WTC11 (cell line): ENCODE data around the gene LDLRAD4. TPM values are rescaled to one million over a fixed set of nuclear protein-coding genes. Genes with fewer than 3 reads are reported as not detected.

Experiments
- ATAC-seq: fragments of 200-7000 bp; cut with Tn5 transposase; 2 replicates; pipeline ENCODE4 v1.10.0; 2021; ENCODE audit warnings: mild to moderate bottlenecking, moderate library complexity
- CTCF ChIA-PET: fragments of 300-600 bp; sonication (Branson Sonifier 250); formaldehyde crosslinking; loops from one replicate; lab custom pipeline; 2021; ENCODE audit warnings: antibody characterized with exemption; lab: Charles Lee
- POLR2A ChIA-PET: fragments of 350-600 bp; sonication (Branson Sonifier 250); formaldehyde crosslinking; loops from one replicate; lab custom pipeline; 2021; ENCODE audit warnings: antibody characterized with exemption; lab: Charles Lee
- DNase-seq: peaks from one replicate; pipeline ENCODE4 v3.0.0; 2021; ENCODE audit warnings: low spot score
- H3K27ac Mint-ChIP-seq: 2 replicates; pipeline ENCODE4 v1.8.0; 2021; ENCODE audit warnings: mixed read lengths
- H3K27me3 Mint-ChIP-seq: 2 replicates; pipeline ENCODE4 v1.8.0; 2021; ENCODE audit warnings: low read depth, mild to moderate bottlenecking, moderate library complexity, mixed read lengths
- H3K36me3 Mint-ChIP-seq: 2 replicates; pipeline ENCODE4 v1.8.0; 2021; ENCODE audit warnings: mixed read lengths
- H3K4me1 Mint-ChIP-seq: 2 replicates; pipeline ENCODE4 v1.8.0; 2022; ENCODE audit warnings: mixed read lengths
- H3K4me3 Mint-ChIP-seq: 2 replicates; pipeline ENCODE4 v1.8.0; 2021; ENCODE audit warnings: mild to moderate bottlenecking, moderate library complexity, mixed read lengths
- H3K9me3 Mint-ChIP-seq: 2 replicates; pipeline ENCODE4 v1.8.0; 2021; ENCODE audit warnings: mixed read lengths
- ARID4B ChIP-seq: sonication (generic); formaldehyde crosslinking; IDR thresholded peaks from 2 replicates; pipeline ENCODE4 v1.8.0; 2023; ENCODE audit warnings: missing genetic modification reagents, mild to moderate bottlenecking, borderline replicate concordance
- ATF6 ChIP-seq: sonication (generic); formaldehyde crosslinking; IDR thresholded peaks from 2 replicates; pipeline ENCODE4 v1.8.1; 2023; ENCODE audit warnings: mild to moderate bottlenecking, missing genetic modification reagents
- CDX4 ChIP-seq: fragments of 250-450 bp; sonication (Bioruptor Pico); IDR thresholded peaks from 2 replicates; pipeline ENCODE4 v1.9.0; 2021; ENCODE audit warnings: moderate library complexity, mild to moderate bottlenecking, inconsistent platforms, borderline replicate concordance
- ELF4 ChIP-seq: sonication (generic); formaldehyde crosslinking; IDR thresholded peaks from 2 replicates; pipeline ENCODE4 v1.8.1; 2022; ENCODE audit warnings: low read depth, mild to moderate bottlenecking, moderate library complexity, missing genetic modification reagents
- JAZF1 ChIP-seq: fragments of 250-450 bp; sonication (Bioruptor Pico); IDR thresholded peaks from 2 replicates; pipeline ENCODE4 v1.9.0; 2021; ENCODE audit warnings: moderate library complexity, mild to moderate bottlenecking, inconsistent platforms
- RELA ChIP-seq: sonication (generic); formaldehyde crosslinking; IDR thresholded peaks from 2 replicates; pipeline ENCODE4 v1.8.1; 2022; ENCODE audit warnings: missing genetic modification reagents, mild to moderate bottlenecking, borderline replicate concordance
- TCF7 ChIP-seq: sonication (generic); formaldehyde crosslinking; IDR thresholded peaks from 2 replicates; pipeline ENCODE4 v1.8.0; 2022; ENCODE audit warnings: mild to moderate bottlenecking, low read depth, missing genetic modification reagents, moderate library complexity
- TEAD1 ChIP-seq: sonication (generic); formaldehyde crosslinking; IDR thresholded peaks from 2 replicates; pipeline ENCODE4 v1.8.0; 2022; ENCODE audit warnings: mild to moderate bottlenecking, missing genetic modification reagents
- ZNF263 ChIP-seq: sonication (generic); formaldehyde crosslinking; IDR thresholded peaks from 2 replicates; pipeline ENCODE4 v1.8.1; 2022; ENCODE audit warnings: low read depth, mild to moderate bottlenecking, moderate library complexity, missing genetic modification reagents
- ZSCAN18 ChIP-seq: fragments of 250-450 bp; sonication (Bioruptor Pico); IDR thresholded peaks from 2 replicates; pipeline ENCODE4 v2.1.2; 2022; ENCODE audit warnings: mild to moderate bottlenecking, moderate library complexity
- total RNA-seq: library from RNA; stranded (reverse); gene quantifications from 3 replicates; pipeline ENCODE4 v1.2.3, GENCODE V29; 2021
- TF ChIP-seq, protein P1 (sequence below): sonication (generic); formaldehyde crosslinking; IDR thresholded peaks from 2 replicates; pipeline ENCODE4 v1.8.0; 2022; ENCODE audit warnings: mild to moderate bottlenecking, missing genetic modification reagents
- TF ChIP-seq, protein P2 (sequence below): fragments of 250-450 bp; sonication (Bioruptor Pico); conservative IDR thresholded peaks from 2 replicates; pipeline ENCODE4 v1.9.0; 2021; ENCODE audit warnings: mild to moderate bottlenecking
- TF ChIP-seq, protein P3 (sequence below): sonication (generic); formaldehyde crosslinking; IDR thresholded peaks from 2 replicates; pipeline ENCODE4 v1.8.1; 2023; ENCODE audit warnings: mild to moderate bottlenecking, moderate library complexity, missing genetic modification reagents
- TF ChIP-seq, protein P4 (sequence below): sonication (generic); formaldehyde crosslinking; IDR thresholded peaks from 2 replicates; pipeline ENCODE4 v1.8.1; 2023; ENCODE audit warnings: mild to moderate bottlenecking, missing genetic modification reagents

The LDLRAD4 gene
- total RNA-seq, 1 experiment from 2014 or later, result 6.2 TPM

DNA sequence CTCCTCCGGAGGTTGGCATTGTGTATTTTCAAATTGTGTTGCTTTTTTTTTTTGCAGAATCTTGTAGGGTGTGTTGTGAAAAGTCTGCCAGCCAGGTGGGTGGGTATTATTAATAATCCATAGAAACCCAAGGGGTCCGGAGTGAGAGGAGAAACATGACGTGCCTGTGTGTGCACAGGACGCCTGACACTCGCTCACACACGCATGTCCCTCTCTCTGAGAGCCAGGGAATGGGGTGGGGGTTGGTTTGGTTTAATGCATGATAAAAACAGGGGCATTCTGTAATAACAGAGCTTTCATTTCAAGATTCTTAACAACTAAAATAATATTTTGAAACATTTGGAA, 283.0 kb downstream of the LDLRAD4 start (continued):
- TF ChIP-seq ATF6 (no peak), JAZF1 (no peak), TEAD1 (CRISPR knock-in tag) (no peak)
- TF ChIP-seq, all 79 proteins: peak for 0

DNA sequence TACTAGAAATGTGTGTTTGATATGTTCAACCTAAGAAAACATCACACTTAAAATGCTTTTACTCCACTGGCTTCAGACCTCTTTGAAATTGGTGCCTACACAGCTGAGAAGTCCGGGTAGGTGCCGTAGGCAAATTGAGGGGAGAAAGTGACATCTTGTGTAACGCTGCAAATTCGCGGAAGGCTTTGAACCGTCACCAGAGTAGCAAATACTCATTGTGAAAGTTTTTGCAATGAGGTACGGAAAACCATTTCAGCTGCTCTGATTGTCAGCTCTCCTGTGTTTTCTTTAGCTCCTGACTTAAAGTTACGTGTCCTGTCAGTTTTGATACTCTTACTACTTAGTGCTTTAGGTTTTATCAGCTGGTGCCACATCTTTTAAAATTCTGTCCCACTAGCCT, 283.3 kb downstream of the LDLRAD4 start:
- CTCF ChIA-PET, result interaction anchor here (1.1 kb wide), 1 partner anchor 286 kb away, joined by 3 read pairs; no protein-coding TSS in a partner anchor

GRCh38 chr18:13502585-13502984, 284.0 kb downstream of the LDLRAD4 start:
- peaks cover 21% of the 10 kb centered on the region for H3K9me3 Mint-ChIP-seq
- peaks cover 16% of the 10 kb centered on the region for H3K27me3 Mint-ChIP-seq
- ChIA-PET POLR2A (no interaction called here), CTCF (interaction anchor here (1.1 kb wide), 1 partner anchor 287 kb away, joined by 3 read pairs; no protein-coding TSS in a partner anchor)
- DNase-seq (no peak), ATAC-seq (no peak)
- H3K27ac Mint-ChIP-seq, result no peak overlapping the region
- peaks cover 43% of the 10 kb centered on the region for H3K4me1 Mint-ChIP-seq
- peaks cover 20% of the 10 kb centered on the region for H3K36me3 Mint-ChIP-seq
- no peak overlapping the region for H3K4me3 Mint-ChIP-seq
- TF ChIP-seq ZNF263 (CRISPR knock-in tag) (no peak), ARID4B (no peak), CDX4 (CRISPR knock-in tag) (no peak), TEAD1 (CRISPR knock-in tag) (no peak)
- TF ChIP-seq, protein P1, sequence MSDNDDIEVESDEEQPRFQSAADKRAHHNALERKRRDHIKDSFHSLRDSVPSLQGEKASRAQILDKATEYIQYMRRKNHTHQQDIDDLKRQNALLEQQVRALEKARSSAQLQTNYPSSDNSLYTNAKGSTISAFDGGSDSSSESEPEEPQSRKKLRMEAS (CRISPR knock-in tag), result no peak
- TF ChIP-seq, protein P2, sequence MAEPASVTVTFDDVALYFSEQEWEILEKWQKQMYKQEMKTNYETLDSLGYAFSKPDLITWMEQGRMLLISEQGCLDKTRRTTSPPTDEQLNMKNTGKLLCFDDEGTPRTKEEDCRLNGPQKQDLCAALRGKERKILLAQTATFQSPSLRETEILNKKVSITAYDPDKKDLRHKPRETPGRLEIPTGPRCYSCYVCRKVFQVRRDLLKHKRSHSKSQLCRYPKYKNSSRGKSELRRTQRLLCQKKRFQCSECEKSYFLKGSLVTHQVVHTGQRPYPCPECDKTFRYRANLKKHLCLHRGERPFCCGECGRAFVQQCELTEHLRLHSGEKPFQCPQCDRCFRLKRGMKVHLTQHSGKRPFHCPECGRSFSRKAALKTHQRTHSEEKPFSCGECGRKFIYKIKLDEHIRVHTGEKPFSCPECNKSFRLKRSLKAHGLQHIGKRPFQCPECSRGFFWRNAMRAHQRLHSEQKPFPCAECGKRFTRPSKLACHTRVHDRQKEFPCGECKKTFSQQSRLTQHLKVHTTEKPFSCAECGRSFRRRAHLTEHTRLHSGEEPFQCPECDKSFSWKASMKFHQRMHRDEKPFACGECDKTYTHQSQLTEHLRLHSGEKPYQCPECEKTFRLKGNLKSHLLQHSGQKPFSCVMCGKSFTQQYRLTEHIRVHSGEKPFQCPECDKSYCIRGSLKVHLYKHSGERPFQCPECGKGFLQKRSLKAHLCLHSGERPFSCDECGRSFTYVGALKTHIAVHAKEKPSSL (CRISPR knock-in tag), result no peak
- TF ChIP-seq, protein P3, sequence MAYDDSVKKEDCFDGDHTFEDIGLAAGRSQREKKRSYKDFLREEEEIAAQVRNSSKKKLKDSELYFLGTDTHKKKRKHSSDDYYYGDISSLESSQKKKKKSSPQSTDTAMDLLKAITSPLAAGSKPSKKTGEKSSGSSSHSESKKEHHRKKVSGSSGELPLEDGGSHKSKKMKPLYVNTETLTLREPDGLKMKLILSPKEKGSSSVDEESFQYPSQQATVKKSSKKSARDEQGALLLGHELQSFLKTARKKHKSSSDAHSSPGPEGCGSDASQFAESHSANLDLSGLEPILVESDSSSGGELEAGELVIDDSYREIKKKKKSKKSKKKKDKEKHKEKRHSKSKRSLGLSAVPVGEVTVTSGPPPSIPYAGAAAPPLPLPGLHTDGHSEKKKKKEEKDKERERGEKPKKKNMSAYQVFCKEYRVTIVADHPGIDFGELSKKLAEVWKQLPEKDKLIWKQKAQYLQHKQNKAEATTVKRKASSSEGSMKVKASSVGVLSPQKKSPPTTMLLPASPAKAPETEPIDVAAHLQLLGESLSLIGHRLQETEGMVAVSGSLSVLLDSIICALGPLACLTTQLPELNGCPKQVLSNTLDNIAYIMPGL (CRISPR knock-in tag), result no peak

More for the DNA sequence above, 283.3 kb downstream of the LDLRAD4 start:
- Mint-ChIP-seq H3K4me3 (no peak overlapping the region), H3K27me3 (peaks cover 16% of the 10 kb centered on the region), H3K9me3 (peaks cover 19% of the 10 kb centered on the region), H3K4me1 (peaks cover 44% of the 10 kb centered on the region), H3K27ac (no peak overlapping the region; the same call in none of the 2 replicates), H3K36me3 (peaks cover 20% of the 10 kb centered on the region)
- POLR2A ChIA-PET, result no interaction called here
- TF ChIP-seq TCF7 (CRISPR knock-in tag), result no peak
- TF ChIP-seq, protein P1 (CRISPR knock-in tag), result no peak
- no peak for TF ChIP-seq RELA
- TF ChIP-seq CDX4 (CRISPR knock-in tag), result no peak
- no peak for TF ChIP-seq ELF4 (CRISPR knock-in tag)
- no peak for TF ChIP-seq ZSCAN18 (CRISPR knock-in tag)
- TF ChIP-seq, protein P4, sequence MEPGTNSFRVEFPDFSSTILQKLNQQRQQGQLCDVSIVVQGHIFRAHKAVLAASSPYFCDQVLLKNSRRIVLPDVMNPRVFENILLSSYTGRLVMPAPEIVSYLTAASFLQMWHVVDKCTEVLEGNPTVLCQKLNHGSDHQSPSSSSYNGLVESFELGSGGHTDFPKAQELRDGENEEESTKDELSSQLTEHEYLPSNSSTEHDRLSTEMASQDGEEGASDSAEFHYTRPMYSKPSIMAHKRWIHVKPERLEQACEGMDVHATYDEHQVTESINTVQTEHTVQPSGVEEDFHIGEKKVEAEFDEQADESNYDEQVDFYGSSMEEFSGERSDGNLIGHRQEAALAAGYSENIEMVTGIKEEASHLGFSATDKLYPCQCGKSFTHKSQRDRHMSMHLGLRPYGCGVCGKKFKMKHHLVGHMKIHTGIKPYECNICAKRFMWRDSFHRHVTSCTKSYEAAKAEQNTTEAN, result no peak
- no peak for DNase-seq
- no peak for ATAC-seq
